Measurements from ENCODE around the gene RABEP2. TPM values are rescaled to one million over a fixed set of nuclear protein-coding genes. Genes with fewer than 3 reads are reported as not detected.
A peak's percentile ranks its signal among the peaks of the same experiment; 100 is the strongest.

Gene RABEP2
- total and polyA plus RNA-seq, 9 of the 15 experiments (the other 6 are each of a cell fraction or from before 2014, with no cell fraction given) = 0.15 to 13.4 (median 3.5) TPM

DNA sequence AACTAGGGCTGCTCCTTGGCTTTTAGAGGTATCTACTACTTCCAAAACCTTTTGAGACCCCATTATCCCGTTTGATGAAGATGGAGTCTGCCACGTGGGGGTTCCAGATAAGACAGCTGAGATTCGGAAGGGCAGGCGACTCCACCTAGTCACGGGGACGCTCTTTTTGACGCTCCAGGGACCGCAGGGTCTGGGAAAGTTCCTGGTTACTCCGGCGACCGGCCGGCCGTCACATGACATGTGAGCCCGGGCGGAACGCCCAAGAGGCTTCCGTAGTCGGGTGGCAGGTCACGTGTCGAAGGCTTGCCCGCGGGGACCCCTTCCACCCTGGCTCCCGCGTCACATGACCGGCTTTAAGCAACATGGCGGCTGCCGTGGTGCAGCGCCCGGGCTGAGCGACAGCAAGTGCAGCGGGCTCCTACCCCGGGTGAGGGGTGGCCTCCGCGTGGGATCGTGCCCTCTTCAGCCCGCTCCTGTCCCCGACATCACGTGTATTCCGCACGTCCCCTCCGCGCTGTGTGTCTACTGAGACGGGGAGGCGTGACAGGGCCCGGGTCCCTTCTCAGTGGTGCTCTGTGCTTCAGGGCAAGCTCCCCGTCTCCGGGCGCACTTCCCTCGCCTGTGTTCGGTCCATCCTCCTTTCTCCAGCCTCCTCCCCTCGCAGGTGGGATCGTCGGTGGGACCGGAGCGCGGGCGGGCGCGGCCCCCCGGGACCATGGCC, 49.6 kb upstream of the RABEP2 start, which contains the start of gene SPNS1 (continued):
- no peak for TF ChIP-seq RUNX1 (IDR thresholded peaks at IDR 0.05; ENCODE audit: low read depth)
- peak; percentile 89 for TF ChIP-seq SP1 (CRISPR knock-in tag; IDR thresholded peaks at IDR 0.05)
- TF ChIP-seq ZNF224 (CRISPR knock-in tag; IDR thresholded peaks at IDR 0.05) = no peak
- 0 out of 2 replicates have a peak, but pooled peaks have one; percentile 16 for TF ChIP-seq NCOA6 (IDR thresholded peaks at IDR 0.05)
- TF ChIP-seq KAT2B (IDR thresholded peaks at IDR 0.05; ENCODE audit: low read depth, low read length) = no peak
- TF ChIP-seq MEF2A (IDR thresholded peaks at IDR 0.05; ENCODE audit: control insufficient read depth, low read depth, low read length) = peak; percentile 35; the same call in 1 of the 2 replicates
- no peak for TF ChIP-seq PURB (CRISPR knock-in tag; IDR thresholded peaks at IDR 0.05; ENCODE audit: low read depth)
- TF ChIP-seq ZNF175 (CRISPR knock-in tag; IDR thresholded peaks at IDR 0.05; ENCODE audit: low read depth) = peak; percentile 69
- TF ChIP-seq, protein P1, sequence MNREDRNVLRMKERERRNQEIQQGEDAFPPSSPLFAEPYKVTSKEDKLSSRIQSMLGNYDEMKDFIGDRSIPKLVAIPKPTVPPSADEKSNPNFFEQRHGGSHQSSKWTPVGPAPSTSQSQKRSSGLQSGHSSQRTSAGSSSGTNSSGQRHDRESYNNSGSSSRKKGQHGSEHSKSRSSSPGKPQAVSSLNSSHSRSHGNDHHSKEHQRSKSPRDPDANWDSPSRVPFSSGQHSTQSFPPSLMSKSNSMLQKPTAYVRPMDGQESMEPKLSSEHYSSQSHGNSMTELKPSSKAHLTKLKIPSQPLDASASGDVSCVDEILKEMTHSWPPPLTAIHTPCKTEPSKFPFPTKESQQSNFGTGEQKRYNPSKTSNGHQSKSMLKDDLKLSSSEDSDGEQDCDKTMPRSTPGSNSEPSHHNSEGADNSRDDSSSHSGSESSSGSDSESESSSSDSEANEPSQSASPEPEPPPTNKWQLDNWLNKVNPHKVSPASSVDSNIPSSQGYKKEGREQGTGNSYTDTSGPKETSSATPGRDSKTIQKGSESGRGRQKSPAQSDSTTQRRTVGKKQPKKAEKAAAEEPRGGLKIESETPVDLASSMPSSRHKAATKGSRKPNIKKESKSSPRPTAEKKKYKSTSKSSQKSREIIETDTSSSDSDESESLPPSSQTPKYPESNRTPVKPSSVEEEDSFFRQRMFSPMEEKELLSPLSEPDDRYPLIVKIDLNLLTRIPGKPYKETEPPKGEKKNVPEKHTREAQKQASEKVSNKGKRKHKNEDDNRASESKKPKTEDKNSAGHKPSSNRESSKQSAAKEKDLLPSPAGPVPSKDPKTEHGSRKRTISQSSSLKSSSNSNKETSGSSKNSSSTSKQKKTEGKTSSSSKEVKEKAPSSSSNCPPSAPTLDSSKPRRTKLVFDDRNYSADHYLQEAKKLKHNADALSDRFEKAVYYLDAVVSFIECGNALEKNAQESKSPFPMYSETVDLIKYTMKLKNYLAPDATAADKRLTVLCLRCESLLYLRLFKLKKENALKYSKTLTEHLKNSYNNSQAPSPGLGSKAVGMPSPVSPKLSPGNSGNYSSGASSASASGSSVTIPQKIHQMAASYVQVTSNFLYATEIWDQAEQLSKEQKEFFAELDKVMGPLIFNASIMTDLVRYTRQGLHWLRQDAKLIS (CRISPR knock-in tag; IDR thresholded peaks at IDR 0.05) = no peak
- no peak for TF ChIP-seq U2AF1 (optimal IDR thresholded peaks at IDR 0.05; ENCODE audit: low read depth, low read length)
- no peak for TF ChIP-seq ZNF586 (CRISPR knock-in tag; conservative IDR thresholded peaks at IDR 0.05)
- TF ChIP-seq ELF2 (CRISPR knock-in tag; IDR thresholded peaks at IDR 0.05) = no peak
- no peak for TF ChIP-seq PRPF4 (IDR thresholded peaks at IDR 0.05; ENCODE audit: insufficient read depth, low read depth, low read length, poor library complexity, severe bottlenecking)
- TF ChIP-seq CBX3 (IDR thresholded peaks at IDR 0.05; ENCODE audit: borderline replicate concordance in 1 of 2, low read length in 2 of 2) = peak in 1 of 2 experiments; percentile 31; a peak in 1 of 3 replicates
- no peak for TF ChIP-seq DDX20 (tag; IDR thresholded peaks at IDR 0.05; ENCODE audit: low read depth)
- TF ChIP-seq ETS2 (tag; IDR thresholded peaks at IDR 0.05; ENCODE audit: borderline replicate concordance, poor library complexity, severe bottlenecking) = no peak
- TF ChIP-seq ZNF740 (CRISPR knock-in tag; IDR thresholded peaks at IDR 0.05) = no peak
- TF ChIP-seq ZNF740 (tag; IDR thresholded peaks at IDR 0.05) = no peak
- TF ChIP-seq JUN (IDR thresholded peaks at IDR 0.05; ENCODE audit: borderline replicate concordance, low read depth, low read length) = peak; percentile 81
- TF ChIP-seq JUN (CRISPR knock-in tag; IDR thresholded peaks at IDR 0.05; ENCODE audit: borderline replicate concordance) = no peak
- peak; percentile 77 for TF ChIP-seq SUPT5H (IDR thresholded peaks at IDR 0.05)
- TF ChIP-seq EP400 (IDR thresholded peaks at IDR 0.05) = peak; percentile 88
- TF ChIP-seq BMI1 (IDR thresholded peaks at IDR 0.05; ENCODE audit: low read length) = peak; percentile 50; the same call in 1 of the 2 replicates
- TF ChIP-seq CBX1 (IDR thresholded peaks at IDR 0.05; ENCODE audit: low read depth) = peak; percentile 94
- TF ChIP-seq HDAC1 (IDR thresholded peaks at IDR 0.05) = peak; percentile 60 to 99; a peak in 3 of 4 replicates
